H1 (cell line): ENCODE measurements around the gene KLHL30. TPM values are rescaled to one million over a fixed set of nuclear protein-coding genes. Genes with fewer than 3 reads are reported as not detected.

Experiments
- CTCF ChIA-PET: fragments of 300-600 bp; sonication (Branson Sonifier 250); formaldehyde crosslinking; loops from one replicate; lab custom pipeline; 2021; ENCODE audit not compliant: partially characterized antibody; lab: Charles Lee
- POLR2A ChIA-PET: fragments of 300-600 bp; sonication (Branson Sonifier 250); formaldehyde crosslinking; loops from one replicate; lab custom pipeline; 2021; ENCODE audit warnings: inconsistent platforms; ENCODE audit not compliant: partially characterized antibody; lab: Charles Lee
- DNase-seq, 2 experiments: peaks; one replicate each; pipeline versions ENCODE4 v3.0.0 to v3.0.0-alpha.2; 2010 to 2022; ENCODE audit warnings: low spot score in 2 of 2, low read depth in 1 of 2, mixed read lengths in 1 of 2
- FAIRE-seq: peaks from 2 replicates; lab custom pipeline; 2011; peaks lifted over from hg19 to GRCh38; lab: Jason Lieb, UNC
- H2AFZ ChIP-seq: 2 replicates; pipeline ENCODE4 v1.8.1; 2012; ENCODE audit warnings: low read length, inconsistent platforms
- H2AK5ac ChIP-seq: 2 replicates; pipeline ENCODE4 v1.6.1; 2013; ENCODE audit warnings: low read depth, low read length
- H2BK120ac ChIP-seq: replicated peaks from 2 replicates; pipeline ENCODE3; 2013; ENCODE audit warnings: low read depth, low read length, inconsistent platforms
- H2BK12ac ChIP-seq: 2 replicates; pipeline ENCODE4 v1.6.1; 2013; ENCODE audit warnings: low read depth, low read length
- H2BK15ac ChIP-seq: 2 replicates; pipeline ENCODE4 v1.6.1; 2013; ENCODE audit warnings: low read length
- H2BK20ac ChIP-seq: 2 replicates; pipeline ENCODE4 v1.6.1; 2013; ENCODE audit warnings: low read length
- H2BK5ac ChIP-seq: 2 replicates; pipeline ENCODE4 v1.6.1; 2013; ENCODE audit warnings: low read depth, low read length
- H3K14ac ChIP-seq: 2 replicates; pipeline ENCODE4 v1.6.1; 2013; ENCODE audit warnings: inconsistent platforms; ENCODE audit not compliant: insufficient read length
- H3K18ac ChIP-seq: 2 replicates; pipeline ENCODE4 v1.6.1; 2013; ENCODE audit warnings: low read length; ENCODE audit errors: extremely low read depth
- H3K23ac ChIP-seq: 2 replicates; pipeline ENCODE4 v1.6.1; 2013; ENCODE audit warnings: inconsistent platforms; ENCODE audit not compliant: insufficient read length
- H3K23me2 ChIP-seq: 2 replicates; pipeline ENCODE4 v1.6.1; 2013; ENCODE audit warnings: low read depth, low read length
- H3K27ac ChIP-seq: 2 replicates; pipeline ENCODE4 v1.6.1; 2011; ENCODE audit warnings: low read depth, low read length, inconsistent platforms
- H3K27me3 ChIP-seq, 4 experiments: replicated peaks in 1 of 4; 1 replicate in 1 of 4; 2 replicates in 3 of 4; pipeline versions ENCODE4 v1.6.1 to v1.8.1; 2011 to 2013; ENCODE audit warnings: low read length in 3 of 4, mild to moderate bottlenecking in 3 of 4, inconsistent platforms in 2 of 4, mixed read lengths in 2 of 4, moderate library complexity in 1 of 4; ENCODE audit not compliant: control insufficient read depth in 3 of 4, insufficient read depth in 3 of 4; ENCODE audit errors: extremely low read depth in 1 of 4
- H3K36me3 ChIP-seq, 4 experiments: 2 replicates each; pipeline versions ENCODE4 v1.6.1 to v1.8.1; 2011 to 2013; ENCODE audit warnings: mild to moderate bottlenecking in 4 of 4, low read length in 3 of 4, moderate library complexity in 2 of 4, control low read depth in 1 of 4, inconsistent platforms in 1 of 4; ENCODE audit not compliant: insufficient read depth in 4 of 4, control insufficient read depth in 2 of 4
- H3K4ac ChIP-seq: replicated peaks from 2 replicates; pipeline ENCODE3; 2013; ENCODE audit warnings: low read length, low read depth, mixed read lengths, inconsistent platforms; ENCODE audit not compliant: insufficient read length
- H3K4me1 ChIP-seq, 4 experiments: replicated peaks in 1 of 4; 1 replicate in 1 of 4; 2 replicates in 3 of 4; pipeline versions ENCODE4 v1.6.1 to v1.8.1; 2011 to 2013; ENCODE audit warnings: low read length in 3 of 4, inconsistent platforms in 2 of 4, mixed read lengths in 1 of 4; ENCODE audit not compliant: insufficient read depth in 4 of 4, control insufficient read depth in 3 of 4
- H3K4me2 ChIP-seq, 2 experiments: 2 replicates each; pipeline versions ENCODE4 v1.6.1 to v1.8.1; 2011 to 2013; ENCODE audit warnings: low read depth in 2 of 2, low read length in 2 of 2, control low read depth in 1 of 2, inconsistent platforms in 1 of 2, mild to moderate bottlenecking in 1 of 2; ENCODE audit not compliant: insufficient read depth in 1 of 2
- H3K4me3 ChIP-seq, 4 experiments: fragments of 200-600, 300-600 bp in 1 of 4; sonication (generic), shearing (Covaris generic), sonication (Bioruptor Twin) in 1 of 4; 2 replicates each; pipeline versions ENCODE4 v1.5.1 to v1.8.1; 2011 to 2016; ENCODE audit warnings: low read length in 4 of 4, low read depth in 3 of 4, control low read depth in 2 of 4, inconsistent platforms in 2 of 4, mild to moderate bottlenecking in 2 of 4, mixed read lengths in 1 of 4, moderate library complexity in 1 of 4; ENCODE audit not compliant: insufficient read depth in 2 of 4; ENCODE audit errors: extremely low read depth in 1 of 4
- H3K56ac ChIP-seq: replicated peaks from 2 replicates; pipeline ENCODE3; 2013; ENCODE audit warnings: low read depth, mild to moderate bottlenecking, mixed read lengths, low read length, inconsistent platforms; ENCODE audit not compliant: insufficient read length
- H3K79me1 ChIP-seq: 2 replicates; pipeline ENCODE4 v1.6.1; 2013; ENCODE audit warnings: low read depth, low read length, control low read depth
- H3K79me2 ChIP-seq, 2 experiments: 2 replicates each; pipeline versions ENCODE4 v1.6.1 to v1.8.1; 2012 to 2013; ENCODE audit warnings: low read length in 2 of 2, mild to moderate bottlenecking in 2 of 2, inconsistent platforms in 1 of 2; ENCODE audit not compliant: insufficient read depth in 2 of 2, control insufficient read depth in 1 of 2
- H3K9ac ChIP-seq, 4 experiments: replicated peaks in 1 of 4; 1 replicate in 1 of 4; 2 replicates in 3 of 4; pipeline versions ENCODE4 v1.6.1 to v1.8.1; 2011 to 2013; ENCODE audit warnings: low read depth in 3 of 4, low read length in 3 of 4, control low read depth in 2 of 4, mild to moderate bottlenecking in 2 of 4, moderate library complexity in 2 of 4, inconsistent platforms in 1 of 4; ENCODE audit errors: extremely low read depth in 1 of 4
- H3K9me3 ChIP-seq, 2 experiments: 2 replicates each; pipeline versions ENCODE4 v1.6.1 to v1.8.1; 2012 to 2013; ENCODE audit warnings: mild to moderate bottlenecking in 2 of 2, moderate library complexity in 2 of 2, control low read depth in 1 of 2, inconsistent platforms in 1 of 2, low read depth in 1 of 2, low read length in 1 of 2, mixed read lengths in 1 of 2; ENCODE audit not compliant: insufficient read depth in 2 of 2
- H4K20me1 ChIP-seq, 2 experiments: replicated peaks in 1 of 2; 2 replicates each; pipeline versions ENCODE3 to v1.8.1; 2011 to 2013; ENCODE audit warnings: inconsistent platforms in 2 of 2, low read length in 2 of 2, mild to moderate bottlenecking in 1 of 2; ENCODE audit not compliant: insufficient read depth in 2 of 2, control insufficient read depth in 1 of 2
- H4K5ac ChIP-seq: 2 replicates; pipeline ENCODE4 v1.6.1; 2013; ENCODE audit warnings: low read length, low read depth, mixed read lengths, inconsistent platforms; ENCODE audit not compliant: insufficient read length
- H4K8ac ChIP-seq: 2 replicates; pipeline ENCODE4 v1.8.0; 2013; ENCODE audit warnings: mild to moderate bottlenecking, moderate library complexity, low read length, inconsistent platforms; ENCODE audit not compliant: insufficient read depth; ENCODE audit errors: extremely low read depth
- H4K91ac ChIP-seq: replicated peaks from 2 replicates; pipeline ENCODE3; 2013; ENCODE audit warnings: low read length, mixed read lengths, inconsistent platforms; ENCODE audit not compliant: insufficient read length
- CBX8 ChIP-seq: fragments of 300-800, 300-1000 bp; sonication (generic); IDR thresholded peaks from 2 replicates; pipeline ENCODE4 v1.7.1; 2016; ENCODE audit warnings: low read depth, low read length, borderline replicate concordance
- RAD21 ChIP-seq, 2 experiments: IDR thresholded peaks in 1 of 2; conservative IDR thresholded peaks in 1 of 2; 2 replicates each; pipeline ENCODE4 v1.6.1; 2011; ENCODE audit warnings: low read depth in 2 of 2, low read length in 2 of 2, improper control_type of control experiment in 1 of 2, inconsistent platforms in 1 of 2, mild to moderate bottlenecking in 1 of 2, moderate library complexity in 1 of 2
- RXRA ChIP-seq: IDR thresholded peaks from 2 replicates; pipeline ENCODE4 v1.6.1; 2011; ENCODE audit warnings: low read depth, mild to moderate bottlenecking, low read length, moderate library complexity; ENCODE audit not compliant: insufficient read depth
- SP4 ChIP-seq: IDR thresholded peaks from 2 replicates; pipeline ENCODE4 v1.6.1; 2012; ENCODE audit warnings: low read length, inconsistent platforms
- ZNF274 ChIP-seq: IDR thresholded peaks from 2 replicates; pipeline ENCODE4 v1.7.0; 2012; ENCODE audit warnings: low read length, borderline replicate concordance; ENCODE audit errors: extremely low read depth
- WGBS, 2 experiments: shearing (Covaris generic) in 1 of 2; methylation state at CpG; one replicate each; pipeline versions ENCODE4 v1.1.6 to v1.1.7; 2013 to 2015; ENCODE audit warnings: low lambda C conversion rate in 2 of 2, mixed read lengths in 2 of 2, inconsistent platforms in 1 of 2, low coverage in 1 of 2, missing lambda C conversion rate in 1 of 2; ENCODE audit not compliant: insufficient replicate concordance in 2 of 2, insufficient coverage in 1 of 2, insufficient read length in 1 of 2; ENCODE audit errors: extremely low coverage in 1 of 2, missing lambda C conversion rate in 1 of 2; 5-methylcytosine and 5-hydroxymethylcytosine counted together
- polyA plus RNA-seq, 7 experiments: library from polyadenylated mRNA; depleted of rRNA in 3 of 7; stranded (reverse) in 5 of 7; unstranded in 2 of 7; fragments of >200 nt in 5 of 7; fragments of 200-250 nt in 2 of 7; gene quantifications; 1 replicate in 5 of 7; 2 replicates in 1 of 7; 4 replicates in 1 of 7; pipeline versions ENCODE4 v1.2.1 to v1.2.3, GENCODE V29; 2011 to 2013; ENCODE audit warnings: missing spikeins in 2 of 7, mixed read lengths in 2 of 7
- total RNA-seq: library from RNA; stranded (reverse); fragmentation: NEBNext Ultra II Directional; extraction: Animal tissue kit (Norgen Biotek cat#: 25700); gene quantifications from 2 replicates; pipeline ENCODE4 v1.2.1, GENCODE V29; 2021

KLHL30 gene
- total and polyA plus RNA-seq, 2 of the 8 experiments (the other 6 are each of a cell fraction or from before 2014, with no cell fraction given): not detected

DNA sequence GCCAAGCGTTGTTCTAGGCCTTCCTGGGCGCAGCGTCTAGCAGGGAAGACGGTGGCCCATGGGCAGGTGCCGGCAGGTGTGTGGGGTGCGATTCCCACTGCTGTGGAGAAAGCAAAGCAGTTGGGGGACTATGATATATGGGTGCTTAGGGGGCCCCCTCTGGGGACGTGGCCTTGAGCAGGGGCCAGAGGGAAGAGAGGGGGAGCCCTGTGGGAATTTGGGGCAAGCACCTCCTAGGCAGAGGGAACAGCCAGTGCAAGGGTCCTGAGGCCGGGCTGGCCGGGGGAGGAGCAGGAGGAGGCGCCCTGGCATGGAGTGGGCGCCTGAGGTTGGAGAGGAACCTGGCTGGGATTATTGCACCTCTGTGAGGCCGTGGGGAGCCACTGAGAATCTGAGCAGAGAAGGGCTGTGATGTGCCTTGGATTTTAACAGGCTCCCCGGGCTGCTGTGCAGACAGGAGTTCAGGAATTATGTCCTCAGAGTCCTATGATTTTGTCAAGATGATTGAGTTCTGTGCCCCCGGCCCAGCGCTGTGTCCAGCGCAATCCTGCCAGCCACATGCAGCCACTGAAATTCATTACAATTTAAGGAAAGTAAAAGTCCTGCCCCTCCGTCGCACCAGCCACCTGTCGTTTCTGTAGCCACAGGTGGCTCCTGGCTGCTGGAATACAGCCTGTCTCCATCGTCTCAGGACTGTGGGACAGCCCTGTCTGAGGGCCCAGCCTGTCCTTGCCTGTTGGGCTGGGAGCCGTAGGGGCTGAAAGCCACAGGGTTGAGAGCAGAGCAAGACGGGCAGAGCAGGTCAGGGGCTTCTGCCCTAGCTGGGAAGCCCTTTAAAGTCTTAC lies 9.1 kb upstream of the KLHL30 start:
- Histone ChIP-seq H2BK120ac (no peak overlapping the region), H2BK20ac (no peak overlapping the region), H3K18ac (no peak overlapping the region), H3K14ac (no peak overlapping the region), H3K79me1 (no peaks in the 10 kb centered on the region), H4K20me1 (peaks cover 0 to 15% of the 10 kb centered on the region in 2 experiments), H3K27ac (no peak overlapping the region), H3K23ac (no peak overlapping the region), H3K27me3 (no peaks in the 10 kb centered on the region), H3K56ac (no peak overlapping the region), H3K9me3 (0 out of 4 replicates have a peak, but pooled peaks cover 0 to 4% of the 10 kb centered on the region in 2 experiments), H3K4me3 (no peak overlapping the region), H3K23me2 (peaks cover 15% of the 10 kb centered on the region), H3K36me3 (no peaks in the 10 kb centered on the region; a peak in 1 of 8 replicates), H3K4me1 (peaks cover 0 to 13% (median 0%) of the 10 kb centered on the region in 4 experiments; a peak in 2 of 7 replicates), H4K8ac (peak overlapping the region; percentile 39), H2BK15ac (0 out of 2 replicates have a peak overlapping the region, but pooled peaks have one; percentile 48), H2AFZ (no peak overlapping the region), H4K5ac (no peak overlapping the region), H2AK5ac (no peak overlapping the region), H3K9ac (no peak overlapping the region), H2BK5ac (0 out of 2 replicates have a peak overlapping the region, but pooled peaks have one; percentile 6), H4K91ac (peak overlapping the region; percentile 15), H3K79me2 (no peaks in the 10 kb centered on the region), H3K4me2 (no peak overlapping the region), H2BK12ac (peak overlapping the region; percentile 68; the same call in 1 of the 2 replicates), H3K4ac (no peak overlapping the region)
- POLR2A ChIA-PET: interaction anchor here (0.8 to 1.4 kb wide), 4 partner anchors 10 to 35 kb away, joined by 3 to 5 read pairs (median 3); no protein-coding TSS in a partner anchor
- DNase-seq: no peak
- CTCF ChIA-PET: interaction anchor here (1.0 to 5.3 kb wide), 2 partner anchors 10 to 13 kb away, joined by 3 to 41 read pairs; partner anchors contain the start of gene KLHL30
- no peak for FAIRE-seq
- WGBS, 2 experiments: 87% methylated on average over 22 of the region's 22 CpGs; no CpG with 5 or more reads in 1 of the 2 experiments
- TF ChIP-seq RAD21 (IDR thresholded peaks at IDR 0.05 in 1 of 2, conservative IDR thresholded peaks at IDR 0.05 in 1 of 2; ENCODE audit: low read depth in 2 of 2, low read length in 2 of 2) (no peak), CBX8 (no peak), ZNF274 (no peak), SP4 (no peak), RXRA (no peak)
